ENCODE results near the gene KRTAP20-4.

Gene KRTAP20-4

DNA sequence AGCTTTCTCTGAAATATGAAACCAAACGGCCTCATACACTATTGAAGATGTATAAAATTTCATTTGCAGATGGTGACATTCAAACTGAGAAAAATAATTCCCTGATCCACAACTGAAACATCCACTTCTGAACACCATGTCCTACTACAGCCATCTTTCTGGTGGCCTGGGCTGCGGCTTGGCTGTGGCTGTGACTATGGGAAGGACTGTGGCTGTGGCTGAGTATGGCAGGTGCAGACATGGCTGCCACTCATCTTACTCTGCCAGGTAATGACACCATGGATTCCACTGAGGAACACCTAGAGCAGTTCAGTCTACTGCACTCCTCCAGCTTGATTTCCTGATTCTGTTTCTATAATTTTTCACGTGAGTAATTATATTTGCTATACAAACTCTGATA lies at the start of gene KRTAP20-4:
Gene KRTAP20-4 (plus strand): TSS at position 106 of the 400 bp plus-strand sequence.
- TF ChIP-seq, protein P1, sequence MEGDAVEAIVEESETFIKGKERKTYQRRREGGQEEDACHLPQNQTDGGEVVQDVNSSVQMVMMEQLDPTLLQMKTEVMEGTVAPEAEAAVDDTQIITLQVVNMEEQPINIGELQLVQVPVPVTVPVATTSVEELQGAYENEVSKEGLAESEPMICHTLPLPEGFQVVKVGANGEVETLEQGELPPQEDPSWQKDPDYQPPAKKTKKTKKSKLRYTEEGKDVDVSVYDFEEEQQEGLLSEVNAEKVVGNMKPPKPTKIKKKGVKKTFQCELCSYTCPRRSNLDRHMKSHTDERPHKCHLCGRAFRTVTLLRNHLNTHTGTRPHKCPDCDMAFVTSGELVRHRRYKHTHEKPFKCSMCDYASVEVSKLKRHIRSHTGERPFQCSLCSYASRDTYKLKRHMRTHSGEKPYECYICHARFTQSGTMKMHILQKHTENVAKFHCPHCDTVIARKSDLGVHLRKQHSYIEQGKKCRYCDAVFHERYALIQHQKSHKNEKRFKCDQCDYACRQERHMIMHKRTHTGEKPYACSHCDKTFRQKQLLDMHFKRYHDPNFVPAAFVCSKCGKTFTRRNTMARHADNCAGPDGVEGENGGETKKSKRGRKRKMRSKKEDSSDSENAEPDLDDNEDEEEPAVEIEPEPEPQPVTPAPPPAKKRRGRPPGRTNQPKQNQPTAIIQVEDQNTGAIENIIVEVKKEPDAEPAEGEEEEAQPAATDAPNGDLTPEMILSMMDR (IDR thresholded peaks at IDR 0.05; ENCODE audit: extremely low read depth, insufficient read depth, missing control alignments) = no peak
- in situ Hi-C loops (cut with MboI; ENCODE audit: low pct_unique_long_range_greater_than_20kb, low sequenced_read_pairs, unreplicated experiment) = loop anchor here (25.0 kb wide), 1 partner anchor 92 kb away; the partner anchor contains the start of gene KRTAP21-3
- DNase-seq (ENCODE audit: low spot score) = no peak

DNA sequence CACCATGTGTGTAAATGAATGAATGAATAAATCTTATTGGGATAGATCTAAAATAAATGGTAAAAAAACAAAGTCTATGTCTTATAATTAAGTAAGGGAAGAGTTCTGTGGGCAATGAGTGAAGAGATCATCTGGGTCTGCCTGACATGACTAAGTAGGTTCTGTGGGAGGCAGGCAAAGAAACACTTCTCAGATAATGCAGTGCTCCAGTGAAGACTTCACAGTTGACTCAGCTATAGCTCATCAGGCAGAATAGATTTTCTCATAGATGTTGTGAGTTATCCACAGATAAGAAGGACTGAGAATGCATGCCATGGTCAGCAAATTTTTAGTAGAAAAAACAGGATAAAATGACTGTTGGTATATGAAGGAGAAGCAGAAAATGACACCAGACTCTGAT lies 42.7 kb upstream of the KRTAP20-4 start:
- no peak for DNase-seq (ENCODE audit: low spot score)
- in situ Hi-C loops (cut with MboI; ENCODE audit: low pct_unique_long_range_greater_than_20kb, low sequenced_read_pairs, unreplicated experiment) = no loop called here
- TF ChIP-seq, protein P1 (IDR thresholded peaks at IDR 0.05; ENCODE audit: extremely low read depth, insufficient read depth, missing control alignments) = no peak

DNA sequence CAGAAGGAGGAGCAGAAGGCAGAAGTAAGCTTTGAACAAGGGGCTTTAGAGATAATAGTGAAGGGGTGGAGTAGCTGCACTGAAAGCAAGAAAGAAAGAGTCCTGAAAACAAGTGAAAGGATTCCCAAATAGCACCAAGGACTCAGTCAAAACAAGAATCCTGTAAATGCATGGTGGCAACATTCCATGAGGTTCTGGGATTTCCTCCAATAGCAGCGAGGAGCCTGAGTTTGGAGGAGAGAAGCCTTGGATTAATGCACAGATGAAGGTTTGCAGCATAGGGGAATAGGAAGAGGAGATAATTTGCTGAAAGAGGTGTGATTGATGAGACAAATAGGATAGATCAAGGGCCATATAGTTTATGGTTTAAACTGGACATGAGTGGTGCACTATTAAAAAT lies 41.1 kb upstream of the KRTAP20-4 start:
- TF ChIP-seq, protein P1 (IDR thresholded peaks at IDR 0.05; ENCODE audit: extremely low read depth, insufficient read depth, missing control alignments) = no peak
- in situ Hi-C loops (cut with MboI; ENCODE audit: low pct_unique_long_range_greater_than_20kb, low sequenced_read_pairs, unreplicated experiment) = no loop called here

DNA sequence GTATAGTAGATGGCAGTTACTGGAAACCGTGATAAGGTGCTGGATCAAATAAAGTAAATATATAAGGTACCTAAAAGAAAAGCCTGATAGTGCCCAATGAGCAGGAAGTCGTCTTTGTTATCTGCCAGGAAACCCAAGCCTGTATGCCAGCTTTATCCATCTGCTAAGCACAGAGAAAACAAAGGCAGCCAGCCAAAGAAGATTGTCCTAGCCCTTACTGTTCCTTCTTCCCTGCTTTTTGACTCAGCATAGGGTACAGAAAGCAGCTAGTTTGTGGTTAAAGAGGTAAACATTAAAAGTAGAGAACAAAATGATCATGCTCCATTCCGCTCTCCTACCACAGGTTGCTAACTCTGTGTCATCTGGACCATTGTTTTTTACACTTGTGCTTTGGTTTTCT lies 40.3 kb upstream of the KRTAP20-4 start:
- no peak for DNase-seq (ENCODE audit: low spot score)
- in situ Hi-C loops (cut with MboI; ENCODE audit: low pct_unique_long_range_greater_than_20kb, low sequenced_read_pairs, unreplicated experiment) = no loop called here
- TF ChIP-seq, protein P1 (IDR thresholded peaks at IDR 0.05; ENCODE audit: extremely low read depth, insufficient read depth, missing control alignments) = no peak

More for the DNA sequence above, 41.1 kb upstream of the KRTAP20-4 start:
- no peak for DNase-seq (ENCODE audit: low spot score)

DNA sequence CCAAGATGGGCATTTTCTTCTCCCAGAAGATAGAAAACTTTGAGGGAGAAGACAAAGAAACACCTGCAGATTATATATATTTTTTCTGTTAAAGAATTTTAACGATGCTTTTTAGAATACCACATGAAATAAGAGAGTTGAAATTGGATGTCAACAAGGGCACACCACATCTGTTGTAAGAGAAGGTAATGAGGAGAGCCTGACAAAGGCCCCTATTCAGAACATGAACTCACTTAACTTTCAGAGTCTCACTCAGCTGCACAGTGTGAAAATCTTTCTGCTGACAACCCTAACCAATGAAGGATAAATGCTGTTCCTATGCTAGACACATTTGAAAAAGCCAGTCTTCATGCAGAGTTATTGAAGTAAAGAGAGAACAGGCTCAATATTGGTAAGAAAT lies 37.6 kb upstream of the KRTAP20-4 start:
- in situ Hi-C loops (cut with MboI; ENCODE audit: low pct_unique_long_range_greater_than_20kb, low sequenced_read_pairs, unreplicated experiment) = no loop called here
- TF ChIP-seq, protein P1 (IDR thresholded peaks at IDR 0.05; ENCODE audit: extremely low read depth, insufficient read depth, missing control alignments) = no peak
- DNase-seq (ENCODE audit: low spot score) = no peak

DNA sequence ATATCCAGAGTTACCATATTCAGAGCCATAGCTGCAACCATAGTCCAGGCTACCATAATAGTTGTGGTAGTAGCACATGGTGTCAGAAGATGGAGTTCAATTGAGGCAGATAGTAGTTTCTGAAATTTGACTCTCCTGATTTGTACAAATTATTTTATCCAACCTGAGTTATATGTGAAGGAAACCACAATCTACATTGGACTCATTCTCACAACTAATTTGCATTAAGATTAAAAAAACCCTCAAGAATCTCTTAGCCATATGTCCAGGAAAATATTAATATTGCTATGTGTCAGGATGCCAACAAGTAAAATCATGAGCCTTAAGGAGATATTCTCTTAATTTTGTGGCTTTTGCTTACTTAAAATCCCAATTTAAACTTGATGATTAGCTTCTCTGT lies 30.1 kb upstream of the KRTAP20-4 start, which contains the start of gene KRTAP22-2:
Gene KRTAP22-2 (minus strand): TSS at position 101 of the 400 bp plus-strand sequence.
- TF ChIP-seq, protein P1 (IDR thresholded peaks at IDR 0.05; ENCODE audit: extremely low read depth, insufficient read depth, missing control alignments) = no peak
- in situ Hi-C loops (cut with MboI; ENCODE audit: low pct_unique_long_range_greater_than_20kb, low sequenced_read_pairs, unreplicated experiment) = no loop called here
- no peak for DNase-seq (ENCODE audit: low spot score)

DNA sequence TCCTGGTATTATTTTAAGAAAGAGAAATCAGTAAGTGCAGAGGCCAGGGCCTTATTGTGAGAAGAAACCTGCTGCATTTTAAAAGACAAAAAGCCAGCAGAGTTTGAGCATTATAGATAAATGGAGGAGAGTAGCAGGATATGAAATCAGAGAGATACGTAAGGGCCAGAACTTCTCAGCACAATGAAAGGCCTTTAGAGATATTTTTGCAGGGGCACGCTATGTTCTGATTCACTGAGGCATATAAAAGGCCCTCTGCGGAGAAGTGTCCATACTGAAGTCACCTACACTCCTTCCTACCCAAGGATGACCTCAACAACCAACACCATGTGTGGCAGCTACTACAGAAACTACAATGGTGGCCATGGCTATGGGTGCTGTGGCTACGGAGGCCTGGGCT lies 28.3 kb upstream of the KRTAP20-4 start, which contains the start of gene KRTAP6-3:
Gene KRTAP6-3 (plus strand): TSS at position 301 of the 400 bp plus-strand sequence. CDS start 6 bp downstream, at position 307.
- TF ChIP-seq, protein P1 (IDR thresholded peaks at IDR 0.05; ENCODE audit: extremely low read depth, insufficient read depth, missing control alignments) = no peak
- DNase-seq (ENCODE audit: low spot score) = no peak
- in situ Hi-C loops (cut with MboI; ENCODE audit: low pct_unique_long_range_greater_than_20kb, low sequenced_read_pairs, unreplicated experiment) = no loop called here

Measured in GM13977 (cell line).